Psoas muscle (tissue), 8 donors: ENCODE measurements around the gene TTLL11. TPM values are rescaled to one million over a fixed set of nuclear protein-coding genes. Genes with fewer than 3 reads are reported as not detected.
"Not testable (repeated sequence)": the region's sequence is repeated elsewhere in the genome, so short reads cannot be mapped to it uniquely, and the experiment has no call there.

ENCODE experiments used
- ATAC-seq, 4 donors: fragments of 200-7000 bp; cut with Tn5 transposase; one replicate each; pipeline ENCODE4 v1.9.1; 2020; ENCODE audit warnings: moderate library complexity in 3 of 4, mild to moderate bottlenecking in 2 of 4
- DNase-seq, 2 donors: peaks; one replicate each; pipeline ENCODE4 v3.0.0-alpha.2; 2020
- H3K27ac ChIP-seq: fragments of 200-600 bp; one replicate; pipeline ENCODE4 v1.8.0; 2022
- H3K27me3 ChIP-seq, 3 donors: fragments of 200-600 bp in 1 of 3; one replicate each; pipeline versions ENCODE4 v1.6.1 to v1.8.0; 2013 to 2022; ENCODE audit warnings: low read length in 2 of 3, mild to moderate bottlenecking in 2 of 3, moderate library complexity in 1 of 3; ENCODE audit not compliant: insufficient read depth in 3 of 3
- H3K36me3 ChIP-seq, 2 donors: fragments of 200-600 bp in 1 of 2; one replicate each; pipeline versions ENCODE4 v1.6.1 to v1.8.0; 2013 to 2022; ENCODE audit warnings: low read depth in 1 of 2, mild to moderate bottlenecking in 1 of 2, moderate library complexity in 1 of 2; ENCODE audit not compliant: insufficient read depth in 1 of 2
- H3K4me1 ChIP-seq: fragments of 200-600 bp; one replicate; pipeline ENCODE4 v1.8.0; 2022
- H3K4me3 ChIP-seq: fragments of 200-600 bp; one replicate; pipeline ENCODE4 v1.8.0; 2022; ENCODE audit warnings: mild to moderate bottlenecking
- H3K9me3 ChIP-seq: fragments of 200-600 bp; one replicate; pipeline ENCODE4 v1.8.0; 2022
- CTCF ChIP-seq: fragments of 200-600 bp; IDR thresholded peaks from one replicate; pipeline ENCODE4 v1.8.0; 2022; ENCODE audit warnings: antibody characterized with exemption
- WGBS, 3 donors: extraction: QIAGEN DNeasy Blood & Tissue Kit; methylation state at CpG; one replicate each; pipeline versions ENCODE4 v1.1.6 to v1.1.7; 2013; 5-methylcytosine and 5-hydroxymethylcytosine counted together
- intact Hi-C, 2 donors: fragments of 100-400 bp; cut with DNase I; formaldehyde crosslinking; loops; one replicate each; pipeline versions ENCODE4 v1.11.0 to v1.14.2; 2022
- polyA plus RNA-seq, 3 donors: library from polyadenylated mRNA; stranded (reverse); fragments of 200-250 nt; gene quantifications; one replicate each; pipeline ENCODE4 v1.2.3, GENCODE V29; 2013
- total RNA-seq, 4 donors: library from RNA; stranded (reverse); fragmentation: NEBNext Ultra II Directional in 2 of 4; extraction: Animal tissue kit (Norgen Biotek cat#: 25700) in 2 of 4; gene quantifications; one replicate each; pipeline versions ENCODE4 v1.2.1 to v1.2.4, GENCODE V29; 2021 to 2023
- donor health status: healthy with polysubstance abuse.
- donor health status: DM: no; HTN: no; CAD: no; lungs with moderate emphysema.
- donor health status: Bipolar disorder and iron deficiency.
- donor health status: healthy.
- donor health status: DM: yes; HTN: yes; CAD: no.
- donor health status: DM: no; HTN: no; CAD: no.
- donor health status: DM: no; HTN: no; CAD: no.
- donor health status: DM: yes; HTN: yes; CAD: no.

TTLL11 gene
- total and polyA plus RNA-seq, 7 donors = 15.1 to 56.4 (median 19.3) TPM

DNA sequence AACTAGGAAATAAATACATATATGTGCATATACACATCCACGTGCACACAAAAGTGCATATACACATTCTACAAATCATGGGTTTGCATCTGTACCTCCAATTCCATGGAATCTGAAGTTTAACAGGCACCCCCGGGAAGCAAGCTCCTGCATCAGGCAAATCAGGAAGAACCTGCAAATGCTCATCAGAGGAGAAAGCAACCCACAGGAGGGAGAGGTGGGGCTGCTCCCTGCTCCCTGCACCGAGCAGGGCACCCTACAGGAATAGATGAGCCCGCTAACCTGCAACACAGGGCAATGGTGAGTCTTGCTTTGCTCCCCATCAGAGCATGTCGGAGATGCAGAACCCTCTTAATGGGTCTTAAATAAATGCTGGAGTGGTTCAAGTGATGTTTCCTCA lies 290.4 kb downstream of the TTLL11 start:
- Histone ChIP-seq H3K4me3 (no peak overlapping the region), H3K4me1 (no peaks in the 10 kb centered on the region), H3K27me3 (no peaks in the 10 kb centered on the region), H3K9me3 (peaks cover 15% of the 10 kb centered on the region), H3K27ac (no peak overlapping the region), H3K36me3 (no peaks in the 10 kb centered on the region)
- WGBS, 3 donors = 91 to 97% (median 93%) methylated on average over 5 of the region's 5 CpGs
- ATAC-seq = no peak
- TF ChIP-seq CTCF = no peak
- intact Hi-C loops = no loop called here
- DNase-seq = no peak

DNA sequence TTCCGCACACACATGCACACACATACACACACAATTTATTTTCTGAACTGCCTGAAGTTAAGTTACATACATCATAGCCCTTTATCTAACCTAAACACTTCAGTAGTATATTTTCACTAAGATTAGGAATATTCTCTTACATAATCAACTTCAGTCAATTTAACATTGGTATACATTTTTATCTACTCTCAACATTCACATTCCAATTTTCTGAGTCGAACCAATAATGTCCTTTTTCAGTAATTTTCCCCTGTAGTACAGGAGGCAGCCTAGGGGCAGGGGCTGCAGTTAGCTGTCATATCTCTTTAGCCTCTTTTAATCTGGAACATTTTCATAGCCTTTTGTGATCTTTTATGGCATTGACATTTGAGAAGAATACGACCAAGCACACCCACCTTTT lies 291.5 kb downstream of the TTLL11 start:
- TF ChIP-seq CTCF = no peak
- H3K4me1 ChIP-seq = no peaks in the 10 kb centered on the region
- DNase-seq = no peak
- no peak for ATAC-seq
- H3K27me3 ChIP-seq = no peaks in the 10 kb centered on the region
- H3K9me3 ChIP-seq = peaks cover 15% of the 10 kb centered on the region
- no peaks in the 10 kb centered on the region for H3K36me3 ChIP-seq
- 76 to 84% (median 78%) methylated on average over 3 of the region's 3 CpGs for WGBS, 3 donors
- intact Hi-C loops = no loop called here
- H3K27ac ChIP-seq = no peak overlapping the region
- H3K4me3 ChIP-seq = no peak overlapping the region

GRCh38 chr9:121800376-121800775 lies 292.7 kb downstream of the TTLL11 start:
- WGBS, 3 donors = 89 to 93% (median 92%) methylated on average over 10 of the region's 10 CpGs
- H3K27me3 ChIP-seq = no peaks in the 10 kb centered on the region
- H3K4me3 ChIP-seq = no peak overlapping the region
- no peaks in the 10 kb centered on the region for H3K36me3 ChIP-seq
- H3K4me1 ChIP-seq = no peaks in the 10 kb centered on the region
- ATAC-seq (no peak), DNase-seq (no peak)
- intact Hi-C loops = no loop called here
- no peak overlapping the region for H3K27ac ChIP-seq
- TF ChIP-seq CTCF = no peak
- peaks cover 14% of the 10 kb centered on the region for H3K9me3 ChIP-seq

DNA sequence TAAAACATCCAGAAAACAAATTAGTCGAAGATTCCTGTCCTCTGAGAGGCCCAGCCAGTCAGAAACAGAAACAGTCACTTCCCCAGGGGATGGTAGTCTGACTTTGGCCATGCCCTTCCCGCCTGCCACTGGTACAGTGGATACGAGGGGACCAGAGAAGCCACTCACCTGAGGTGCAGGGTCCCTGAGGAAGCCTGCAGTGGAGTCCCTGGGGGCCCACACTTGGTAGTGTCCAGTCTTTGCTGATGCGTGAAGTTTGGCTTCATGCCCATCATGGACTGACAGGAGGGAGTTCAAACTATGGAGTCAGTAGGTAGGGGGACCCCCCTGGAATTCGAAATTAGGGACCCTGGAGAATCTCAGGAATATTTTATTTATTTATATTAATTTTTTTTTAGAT lies 294.2 kb downstream of the TTLL11 start:
- DNase-seq (no peak), ATAC-seq (no peak)
- H3K9me3 ChIP-seq = no peaks in the 10 kb centered on the region
- no peaks in the 10 kb centered on the region for H3K36me3 ChIP-seq
- intact Hi-C loops = no loop called here
- no peak overlapping the region for H3K27ac ChIP-seq
- 75 to 80% (median 79%) methylated on average over 5 of the region's 5 CpGs for WGBS, 3 donors
- H3K27me3 ChIP-seq = no peaks in the 10 kb centered on the region
- H3K4me3 ChIP-seq = no peak overlapping the region
- H3K4me1 ChIP-seq = no peaks in the 10 kb centered on the region
- no peak for TF ChIP-seq CTCF

GRCh38 chr9:121797081-121797480 lies 296.0 kb downstream of the TTLL11 start:
- no peak for TF ChIP-seq CTCF
- Histone ChIP-seq H3K9me3 (no peaks in the 10 kb centered on the region), H3K27me3 (no peaks in the 10 kb centered on the region), H3K4me3 (no peak overlapping the region), H3K36me3 (no peaks in the 10 kb centered on the region), H3K4me1 (no peaks in the 10 kb centered on the region), H3K27ac (no peak overlapping the region)
- DNase-seq (no peak), ATAC-seq (no peak)
- intact Hi-C loops = no loop called here
- WGBS, 3 donors = 57 to 86% (median 78%) methylated on average over 2 of the region's 2 CpGs

GRCh38 chr9:121794334-121794733 lies 298.8 kb downstream of the TTLL11 start:
- H3K27me3 ChIP-seq, ATAC-seq, H3K27ac ChIP-seq, H3K4me3 ChIP-seq, intact Hi-C loops, H3K9me3 ChIP-seq, H3K36me3 ChIP-seq, DNase-seq, H3K4me1 ChIP-seq: not testable (repeated sequence)
- 70 to 76% (median 72%) methylated on average over 6 of the region's 6 CpGs for WGBS, 3 donors

DNA sequence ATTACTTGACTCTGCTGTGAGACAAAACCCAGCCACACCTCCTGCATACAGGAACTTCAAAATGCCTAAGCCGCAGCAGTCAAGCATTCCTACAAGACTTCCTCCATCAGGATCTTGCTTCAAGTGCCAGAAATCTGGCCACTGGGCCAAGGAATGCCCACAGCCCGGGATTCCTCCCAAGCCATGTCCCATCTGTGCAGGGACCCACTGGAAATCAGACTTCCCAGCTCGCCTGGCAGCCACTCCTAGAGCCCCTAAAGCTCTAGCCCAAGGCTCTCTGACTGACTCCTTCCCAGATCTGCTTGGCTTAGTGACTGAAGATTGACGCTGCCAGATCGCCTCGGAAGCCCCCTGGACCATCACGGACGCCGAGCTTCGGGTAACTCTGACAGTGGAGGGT lies 300.6 kb downstream of the TTLL11 start:
- WGBS, 3 donors = 89 to 94% (median 89%) methylated on average over 9 to 10 of the region's 10 CpGs
- intact Hi-C loops, H3K4me3 ChIP-seq, ATAC-seq, H3K36me3 ChIP-seq, DNase-seq, H3K27ac ChIP-seq, H3K4me1 ChIP-seq, H3K9me3 ChIP-seq, H3K27me3 ChIP-seq: not testable (repeated sequence)
